PC-9 (cell line): ENCODE results near the gene MNT.

ENCODE experiments used
- EZH2 ChIP-seq: fragments of 200-600 bp; sonication (generic); IDR thresholded peaks from 2 replicates; pipeline ENCODE4 v1.8.0; 2017; ENCODE audit warnings: antibody characterized with exemption, low read depth
- TF ChIP-seq, protein P1 (sequence below): fragments of 200-600 bp; sonication (generic); conservative IDR thresholded peaks from 2 replicates; pipeline ENCODE4 v1.6.1; 2017; ENCODE audit warnings: mixed run types, antibody characterized with exemption, mild to moderate bottlenecking, moderate library complexity

DNA sequence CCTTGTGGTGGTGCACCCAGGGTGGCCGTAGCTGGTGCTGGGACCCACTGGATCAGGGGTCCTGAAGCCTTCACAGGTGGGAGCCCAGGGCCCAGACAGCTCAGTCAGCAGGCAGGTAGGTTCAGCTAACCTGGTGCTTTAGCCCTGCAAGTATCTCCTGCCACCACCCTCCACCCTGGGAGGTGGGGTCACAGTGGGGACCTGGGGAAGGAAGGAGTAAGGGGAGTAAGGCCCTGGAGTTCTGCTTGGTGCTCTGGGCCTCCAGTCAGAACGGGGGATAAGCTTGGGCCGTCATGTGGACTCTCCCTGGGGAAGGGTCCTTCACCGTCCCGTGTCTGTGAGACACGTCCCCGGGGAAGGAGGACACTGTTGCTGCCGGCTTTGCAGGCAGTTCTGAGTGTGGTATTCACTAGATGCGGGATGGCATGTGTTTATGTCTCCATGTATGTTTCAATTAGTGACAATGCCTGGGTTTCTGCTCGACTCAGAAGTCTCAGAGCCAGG, 42.9 kb downstream of the MNT start:
- TF ChIP-seq, protein P1, sequence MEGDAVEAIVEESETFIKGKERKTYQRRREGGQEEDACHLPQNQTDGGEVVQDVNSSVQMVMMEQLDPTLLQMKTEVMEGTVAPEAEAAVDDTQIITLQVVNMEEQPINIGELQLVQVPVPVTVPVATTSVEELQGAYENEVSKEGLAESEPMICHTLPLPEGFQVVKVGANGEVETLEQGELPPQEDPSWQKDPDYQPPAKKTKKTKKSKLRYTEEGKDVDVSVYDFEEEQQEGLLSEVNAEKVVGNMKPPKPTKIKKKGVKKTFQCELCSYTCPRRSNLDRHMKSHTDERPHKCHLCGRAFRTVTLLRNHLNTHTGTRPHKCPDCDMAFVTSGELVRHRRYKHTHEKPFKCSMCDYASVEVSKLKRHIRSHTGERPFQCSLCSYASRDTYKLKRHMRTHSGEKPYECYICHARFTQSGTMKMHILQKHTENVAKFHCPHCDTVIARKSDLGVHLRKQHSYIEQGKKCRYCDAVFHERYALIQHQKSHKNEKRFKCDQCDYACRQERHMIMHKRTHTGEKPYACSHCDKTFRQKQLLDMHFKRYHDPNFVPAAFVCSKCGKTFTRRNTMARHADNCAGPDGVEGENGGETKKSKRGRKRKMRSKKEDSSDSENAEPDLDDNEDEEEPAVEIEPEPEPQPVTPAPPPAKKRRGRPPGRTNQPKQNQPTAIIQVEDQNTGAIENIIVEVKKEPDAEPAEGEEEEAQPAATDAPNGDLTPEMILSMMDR: no peak
- TF ChIP-seq EZH2: no peak
